Body of pancreas (tissue), 4 donors: ENCODE data around the gene C1orf87.

Experiments used
- CTCF ChIP-seq, 7 experiments: fragments of 450-650 bp in 4 of 7; fragments of 200-600 bp in 3 of 7; sonication (generic) in 3 of 7; IDR thresholded peaks; one replicate each; pipeline ENCODE4 v1.5.1; 2016 to 2019; ENCODE audit warnings: antibody characterized with exemption in 7 of 7
- POLR2A ChIP-seq, 3 donors: fragments of 450-650 bp; IDR thresholded peaks; one replicate each; pipeline ENCODE4 v1.6.1; 2016; ENCODE audit warnings: antibody characterized with exemption in 3 of 3, mild to moderate bottlenecking in 2 of 3

GRCh38 chr1:60036856-60037460 lies 36.6 kb downstream of the C1orf87 start:
- TF ChIP-seq CTCF (IDR thresholded peaks at IDR 0.05) = no peak
- TF ChIP-seq POLR2A (IDR thresholded peaks at IDR 0.05) = no peak
